Right lobe of liver (tissue), 4 donors: ENCODE data around the gene LLGL1.

Experiments used
- CTCF ChIP-seq, 4 donors: fragments of 200-600 bp in 3 of 4; fragments of 450-650 bp in 1 of 4; IDR thresholded peaks; one replicate each; pipeline versions ENCODE4 v1.5.1 to v1.8.0; 2016 to 2022; ENCODE audit warnings: antibody characterized with exemption in 4 of 4, mild to moderate bottlenecking in 2 of 4
- POLR2A ChIP-seq: fragments of 450-650 bp; IDR thresholded peaks from one replicate; pipeline ENCODE4 v1.6.1; 2017; ENCODE audit warnings: antibody characterized with exemption, mild to moderate bottlenecking
- donor health status: DM: no; HTN: no; CAD: no.
- donor health status: DM: no; HTN: no; CAD: no.
- donor health status: DM: no; HTN: yes; CAD: no.

GRCh38 chr17:18260332-18261145 is 35.1 kb downstream of the LLGL1 start, which contains the start of gene MIEF2:
- no peak for TF ChIP-seq CTCF (IDR thresholded peaks at IDR 0.05)
- peak; percentile 54 for TF ChIP-seq POLR2A
